OCI-LY3 (cell line): Measurements from ENCODE around the gene RAB8B.

ENCODE experiments used
- H2AFZ ChIP-seq: fragments of 200-600, 300-600 bp; shearing (Covaris generic); 2 replicates; pipeline ENCODE4 v1.6.0; 2014; ENCODE audit warnings: antibody characterized with exemption, low read depth, low read length
- H3K27ac ChIP-seq: fragments of 200-600, 300-600 bp; sonication (generic); 2 replicates; pipeline ENCODE4 v1.5.1; 2014; ENCODE audit warnings: mild to moderate bottlenecking, low read length, moderate library complexity, mixed read lengths
- H3K27me3 ChIP-seq: fragments of 200-600, 300-600 bp; sonication (generic); 2 replicates; pipeline ENCODE4 v1.6.1; 2014; ENCODE audit warnings: low read depth, low read length, mixed read lengths
- H3K36me3 ChIP-seq: fragments of 200-600, 300-600 bp; sonication (generic); replicated peaks from 2 replicates; pipeline ENCODE3; 2014; ENCODE audit warnings: low read depth, low read length, mixed read lengths
- H3K4me1 ChIP-seq: fragments of 300-600, 200-600 bp; sonication (generic); 2 replicates; pipeline ENCODE4 v1.6.1; 2014; ENCODE audit warnings: low read length, mixed read lengths
- H3K4me2 ChIP-seq: fragments of 200-600, 300-600 bp; sonication (generic); 2 replicates; pipeline ENCODE4 v1.6.1; 2014; ENCODE audit warnings: low read length, mixed read lengths
- H3K4me3 ChIP-seq: fragments of 300-600, 200-600 bp; sonication (generic); 2 replicates; pipeline ENCODE4 v1.5.1; 2014; ENCODE audit warnings: antibody characterized with exemption, mild to moderate bottlenecking, low read length, moderate library complexity
- H3K79me2 ChIP-seq: fragments of 300-600, 200-600 bp; shearing (Covaris generic); 2 replicates; pipeline ENCODE4 v1.6.1; 2014; ENCODE audit warnings: mild to moderate bottlenecking, low read length, mixed read lengths
- H3K9ac ChIP-seq: fragments of 300-600, 200-600 bp; shearing (Covaris generic); 2 replicates; pipeline ENCODE4 v1.6.0; 2014; ENCODE audit warnings: mild to moderate bottlenecking, low read length, moderate library complexity
- H3K9me3 ChIP-seq: fragments of 200-600, 300-600 bp; shearing (Covaris generic); 2 replicates; pipeline ENCODE4 v1.6.1; 2014; ENCODE audit warnings: low read length, mixed read lengths; ENCODE audit not compliant: insufficient read depth
- H4K20me1 ChIP-seq: fragments of 200-600, 300-600 bp; sonication (generic); 2 replicates; pipeline ENCODE4 v1.6.1; 2016; ENCODE audit warnings: low read length, mixed read lengths; ENCODE audit not compliant: insufficient read depth
- EZH2phosphoT487 ChIP-seq: fragments of 200-600 bp; shearing (Covaris generic); IDR thresholded peaks from 2 replicates; pipeline ENCODE4 v1.6.1; 2018; ENCODE audit warnings: antibody characterized with exemption, mixed run types, low read depth
- TF ChIP-seq, protein P1 (sequence below): fragments of 200-600, 300-600 bp; sonication (generic); IDR thresholded peaks from 2 replicates; pipeline ENCODE4 v1.5.1; 2014; ENCODE audit warnings: antibody characterized with exemption, low read length, low read depth

RAB8B gene

GRCh38 chr15:63227689-63228088 lies 38.3 kb downstream of the RAB8B start:
- H4K20me1 ChIP-seq, result peaks cover 7% of the 10 kb centered on the region
- no peaks in the 10 kb centered on the region for H3K27me3 ChIP-seq
- H3K9me3 ChIP-seq, result no peaks in the 10 kb centered on the region
- TF ChIP-seq, protein P1, sequence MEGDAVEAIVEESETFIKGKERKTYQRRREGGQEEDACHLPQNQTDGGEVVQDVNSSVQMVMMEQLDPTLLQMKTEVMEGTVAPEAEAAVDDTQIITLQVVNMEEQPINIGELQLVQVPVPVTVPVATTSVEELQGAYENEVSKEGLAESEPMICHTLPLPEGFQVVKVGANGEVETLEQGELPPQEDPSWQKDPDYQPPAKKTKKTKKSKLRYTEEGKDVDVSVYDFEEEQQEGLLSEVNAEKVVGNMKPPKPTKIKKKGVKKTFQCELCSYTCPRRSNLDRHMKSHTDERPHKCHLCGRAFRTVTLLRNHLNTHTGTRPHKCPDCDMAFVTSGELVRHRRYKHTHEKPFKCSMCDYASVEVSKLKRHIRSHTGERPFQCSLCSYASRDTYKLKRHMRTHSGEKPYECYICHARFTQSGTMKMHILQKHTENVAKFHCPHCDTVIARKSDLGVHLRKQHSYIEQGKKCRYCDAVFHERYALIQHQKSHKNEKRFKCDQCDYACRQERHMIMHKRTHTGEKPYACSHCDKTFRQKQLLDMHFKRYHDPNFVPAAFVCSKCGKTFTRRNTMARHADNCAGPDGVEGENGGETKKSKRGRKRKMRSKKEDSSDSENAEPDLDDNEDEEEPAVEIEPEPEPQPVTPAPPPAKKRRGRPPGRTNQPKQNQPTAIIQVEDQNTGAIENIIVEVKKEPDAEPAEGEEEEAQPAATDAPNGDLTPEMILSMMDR, result no peak
- TF ChIP-seq EZH2phosphoT487, result no peak
- no peaks in the 10 kb centered on the region for H3K79me2 ChIP-seq
- H3K4me2 ChIP-seq, result no peak overlapping the region
- H3K9ac ChIP-seq, result no peak overlapping the region
- no peak overlapping the region for H3K4me3 ChIP-seq
- H3K27ac ChIP-seq, result no peak overlapping the region
- no peak overlapping the region for H2AFZ ChIP-seq
- no peaks in the 10 kb centered on the region for H3K4me1 ChIP-seq
- no peaks in the 10 kb centered on the region for H3K36me3 ChIP-seq

- Histone ChIP-seq H2AFZ (no peak overlapping the region), H3K4me1 (peaks cover 9% of the 10 kb centered on the region), H3K4me2 (no peak overlapping the region), H3K4me3 (no peak overlapping the region), H3K79me2 (no peaks in the 10 kb centered on the region), H3K9me3 (no peaks in the 10 kb centered on the region), H3K27ac (no peak overlapping the region), H3K9ac (no peak overlapping the region), H3K36me3 (no peaks in the 10 kb centered on the region), H4K20me1 (peaks cover 7% of the 10 kb centered on the region), H3K27me3 (no peaks in the 10 kb centered on the region)
- TF ChIP-seq, protein P1, result no peak
- TF ChIP-seq EZH2phosphoT487, result no peak
These were observed 41.8 kb downstream of the RAB8B start for GRCh38 chr15:63231206-63231605.

DNA sequence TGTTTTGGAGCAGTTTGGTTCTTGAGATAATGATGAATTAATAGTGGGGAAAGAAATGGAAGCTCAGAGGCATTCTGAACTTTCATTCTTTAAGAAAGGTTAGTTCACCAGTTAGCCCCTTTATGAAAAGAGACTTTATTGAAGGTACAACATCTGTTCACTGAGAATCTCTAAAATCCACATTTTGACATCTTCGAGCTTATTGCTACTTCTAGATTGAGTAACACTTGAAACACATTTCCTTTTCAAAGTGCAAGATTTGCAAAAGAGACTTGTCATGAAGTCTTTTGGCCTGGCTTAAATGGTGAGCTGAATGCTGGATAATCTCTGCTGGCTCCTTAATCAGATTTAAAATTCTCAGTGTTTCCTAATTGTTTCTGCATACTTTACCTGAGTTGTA lies 42.3 kb downstream of the RAB8B start:
- no peak overlapping the region for H3K4me2 ChIP-seq
- no peaks in the 10 kb centered on the region for H3K79me2 ChIP-seq
- H3K4me1 ChIP-seq, result peaks cover 9% of the 10 kb centered on the region
- no peaks in the 10 kb centered on the region for H3K36me3 ChIP-seq
- no peak overlapping the region for H3K9ac ChIP-seq
- H4K20me1 ChIP-seq, result peaks cover 7% of the 10 kb centered on the region
- H3K9me3 ChIP-seq, result no peaks in the 10 kb centered on the region
- H3K4me3 ChIP-seq, result no peak overlapping the region
- no peak overlapping the region for H2AFZ ChIP-seq
- no peaks in the 10 kb centered on the region for H3K27me3 ChIP-seq
- TF ChIP-seq EZH2phosphoT487, result no peak
- TF ChIP-seq, protein P1, result no peak
- H3K27ac ChIP-seq, result no peak overlapping the region

- Histone ChIP-seq H3K4me2 (no peak overlapping the region), H4K20me1 (peaks cover 7% of the 10 kb centered on the region), H3K4me1 (peaks cover 9% of the 10 kb centered on the region), H3K79me2 (no peaks in the 10 kb centered on the region), H3K27ac (no peak overlapping the region), H3K9me3 (no peaks in the 10 kb centered on the region), H2AFZ (no peak overlapping the region), H3K4me3 (no peak overlapping the region), H3K36me3 (no peaks in the 10 kb centered on the region), H3K9ac (no peak overlapping the region), H3K27me3 (no peaks in the 10 kb centered on the region)
- no peak for TF ChIP-seq EZH2phosphoT487
- TF ChIP-seq, protein P1, result no peak
These were observed 43.0 kb downstream of the RAB8B start for GRCh38 chr15:63232405-63232804.
